OCI-LY1 (cell line): ENCODE results near the gene SPRR2F.

Experiments used
- H2AFZ ChIP-seq: fragments of 200-600 bp; sonication (generic), shearing (Covaris generic); 2 replicates; pipeline ENCODE4 v1.6.0; 2014; ENCODE audit warnings: antibody characterized with exemption, mild to moderate bottlenecking, low read length
- H3F3A ChIP-seq: fragments of 200-600 bp; sonication (generic), shearing (Covaris generic); 2 replicates; pipeline ENCODE4 v1.6.0; 2014; ENCODE audit warnings: mild to moderate bottlenecking, antibody characterized with exemption, low read length, moderate library complexity; ENCODE audit not compliant: insufficient read depth
- H3K27ac ChIP-seq: fragments of 200-600 bp; sonication (generic); 2 replicates; pipeline ENCODE4 v1.5.1; 2014; ENCODE audit warnings: low read length, mixed run types, mild to moderate bottlenecking, low read depth; ENCODE audit not compliant: poor library complexity, severe bottlenecking
- H3K27me3 ChIP-seq: fragments of 200-600 bp; sonication (generic); 2 replicates; pipeline ENCODE4 v1.6.0; 2014; ENCODE audit warnings: antibody characterized with exemption, mild to moderate bottlenecking, low read length, moderate library complexity; ENCODE audit not compliant: insufficient read depth
- H3K36me3 ChIP-seq: fragments of 200-600 bp; sonication (generic); 2 replicates; pipeline ENCODE4 v1.6.1; 2014; ENCODE audit warnings: mild to moderate bottlenecking, antibody characterized with exemption, low read length, moderate library complexity, mixed read lengths; ENCODE audit not compliant: insufficient read depth
- H3K4me1 ChIP-seq: fragments of 200-600 bp; sonication (generic); 2 replicates; pipeline ENCODE4 v1.5.1; 2014; ENCODE audit warnings: mild to moderate bottlenecking, low read length, moderate library complexity; ENCODE audit not compliant: insufficient read depth, severe bottlenecking
- H3K4me2 ChIP-seq: fragments of 200-600 bp; sonication (generic), shearing (Covaris generic); 2 replicates; pipeline ENCODE4 v1.6.1; 2014; ENCODE audit warnings: low read length
- H3K4me3 ChIP-seq: fragments of 200-600 bp; sonication (generic); 2 replicates; pipeline ENCODE4 v1.5.1; 2014; ENCODE audit warnings: low read length, low read depth, mild to moderate bottlenecking, mixed read lengths; ENCODE audit not compliant: poor library complexity, severe bottlenecking
- H3K79me2 ChIP-seq: fragments of 200-600 bp; shearing (Covaris generic); 2 replicates; pipeline ENCODE4 v1.6.1; 2016; ENCODE audit warnings: mixed run types, low read length, mixed read lengths; ENCODE audit not compliant: insufficient read depth
- H3K9ac ChIP-seq: fragments of 200-600 bp; sonication (generic), shearing (Covaris generic); 2 replicates; pipeline ENCODE4 v1.6.1; 2014; ENCODE audit warnings: mild to moderate bottlenecking, low read length, mixed read lengths
- H3K9me2 ChIP-seq: fragments of 200-600 bp; sonication (generic), shearing (Covaris generic); 2 replicates; pipeline ENCODE4 v1.6.1; 2014; ENCODE audit warnings: low read depth, mild to moderate bottlenecking, low read length, mixed read lengths
- H3K9me3 ChIP-seq: fragments of 200-600 bp; shearing (Covaris generic); 2 replicates; pipeline ENCODE4 v1.6.1; 2014; ENCODE audit warnings: low read length, mixed read lengths
- H4K20me1 ChIP-seq: fragments of 200-600 bp; sonication (generic), shearing (Covaris generic); 2 replicates; pipeline ENCODE4 v1.6.0; 2016; ENCODE audit warnings: mild to moderate bottlenecking, low read length; ENCODE audit not compliant: insufficient read depth
- EZH2 ChIP-seq: fragments of 200-600 bp; sonication (generic), shearing (Covaris generic); IDR thresholded peaks from 2 replicates; pipeline ENCODE4 v1.8.0; 2017; ENCODE audit warnings: borderline replicate concordance, mixed run types, mild to moderate bottlenecking, antibody characterized with exemption, low read length, moderate library complexity, mixed read lengths
- TF ChIP-seq, protein P1 (sequence below): fragments of 200-600 bp; sonication (generic), shearing (Covaris generic); IDR thresholded peaks from 2 replicates; pipeline ENCODE4 v1.5.1; 2017; ENCODE audit warnings: mild to moderate bottlenecking, antibody characterized with exemption, low read length, moderate library complexity, mixed read lengths

SPRR2F gene

GRCh38 chr1:153087652-153088051 lies 25.7 kb downstream of the SPRR2F start:
- no peak for TF ChIP-seq EZH2
- TF ChIP-seq, protein P1, sequence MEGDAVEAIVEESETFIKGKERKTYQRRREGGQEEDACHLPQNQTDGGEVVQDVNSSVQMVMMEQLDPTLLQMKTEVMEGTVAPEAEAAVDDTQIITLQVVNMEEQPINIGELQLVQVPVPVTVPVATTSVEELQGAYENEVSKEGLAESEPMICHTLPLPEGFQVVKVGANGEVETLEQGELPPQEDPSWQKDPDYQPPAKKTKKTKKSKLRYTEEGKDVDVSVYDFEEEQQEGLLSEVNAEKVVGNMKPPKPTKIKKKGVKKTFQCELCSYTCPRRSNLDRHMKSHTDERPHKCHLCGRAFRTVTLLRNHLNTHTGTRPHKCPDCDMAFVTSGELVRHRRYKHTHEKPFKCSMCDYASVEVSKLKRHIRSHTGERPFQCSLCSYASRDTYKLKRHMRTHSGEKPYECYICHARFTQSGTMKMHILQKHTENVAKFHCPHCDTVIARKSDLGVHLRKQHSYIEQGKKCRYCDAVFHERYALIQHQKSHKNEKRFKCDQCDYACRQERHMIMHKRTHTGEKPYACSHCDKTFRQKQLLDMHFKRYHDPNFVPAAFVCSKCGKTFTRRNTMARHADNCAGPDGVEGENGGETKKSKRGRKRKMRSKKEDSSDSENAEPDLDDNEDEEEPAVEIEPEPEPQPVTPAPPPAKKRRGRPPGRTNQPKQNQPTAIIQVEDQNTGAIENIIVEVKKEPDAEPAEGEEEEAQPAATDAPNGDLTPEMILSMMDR: no peak
- no peaks in the 10 kb centered on the region for H3K9me2 ChIP-seq
- no peak overlapping the region for H3K4me3 ChIP-seq
- no peak overlapping the region for H2AFZ ChIP-seq
- no peaks in the 10 kb centered on the region for H3K36me3 ChIP-seq
- H3K79me2 ChIP-seq: no peaks in the 10 kb centered on the region
- H4K20me1 ChIP-seq: no peaks in the 10 kb centered on the region
- H3K9me3 ChIP-seq: no peaks in the 10 kb centered on the region
- no peaks in the 10 kb centered on the region for H3K4me1 ChIP-seq
- no peak overlapping the region for H3K9ac ChIP-seq
- no peak overlapping the region for H3K4me2 ChIP-seq
- no peak overlapping the region for H3K27ac ChIP-seq
- H3F3A ChIP-seq: no peaks in the 10 kb centered on the region
- H3K27me3 ChIP-seq: no peaks in the 10 kb centered on the region

DNA sequence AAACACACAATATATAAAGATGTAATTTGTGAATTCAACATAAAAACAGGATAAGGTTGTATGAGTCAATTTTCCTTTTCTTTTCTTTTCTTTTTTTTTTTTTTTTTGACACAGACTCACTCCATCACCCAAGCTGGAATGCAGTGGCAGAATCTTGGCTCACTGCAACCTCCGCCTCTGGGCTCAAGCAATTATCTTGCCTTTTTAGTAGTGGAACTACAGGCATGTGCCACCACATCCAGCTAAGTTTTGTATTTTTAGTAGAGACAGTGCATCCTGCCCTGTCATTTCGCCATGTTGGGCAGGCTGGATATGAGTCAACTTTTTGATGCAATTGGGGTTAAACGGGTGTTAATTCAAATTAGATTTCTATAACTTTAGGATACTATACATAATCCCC lies 31.6 kb downstream of the SPRR2F start:
- Histone ChIP-seq H4K20me1 (no peaks in the 10 kb centered on the region), H3K4me2 (no peak overlapping the region), H3K9ac (no peak overlapping the region)

GRCh38 chr1:153072806-153073726 lies 40.2 kb downstream of the SPRR2F start:
- H3K9ac ChIP-seq: no peak overlapping the region
- no peaks in the 10 kb centered on the region for H3F3A ChIP-seq
- H3K79me2 ChIP-seq: no peaks in the 10 kb centered on the region
- no peaks in the 10 kb centered on the region for H3K4me1 ChIP-seq
- no peaks in the 10 kb centered on the region for H3K27me3 ChIP-seq
- H3K4me2 ChIP-seq: no peak overlapping the region
- TF ChIP-seq, protein P1: no peak
- TF ChIP-seq EZH2: no peak
- H3K9me3 ChIP-seq: no peaks in the 10 kb centered on the region
- no peaks in the 10 kb centered on the region for H3K9me2 ChIP-seq
- no peaks in the 10 kb centered on the region for H4K20me1 ChIP-seq
- no peak overlapping the region for H3K27ac ChIP-seq
- no peak overlapping the region for H3K4me3 ChIP-seq
- no peak overlapping the region for H2AFZ ChIP-seq
- H3K36me3 ChIP-seq: no peaks in the 10 kb centered on the region

More for the DNA sequence above, 31.6 kb downstream of the SPRR2F start:
- Histone ChIP-seq H3K79me2 (no peaks in the 10 kb centered on the region), H3K27me3 (no peaks in the 10 kb centered on the region), H3K9me2 (no peaks in the 10 kb centered on the region), H3K27ac (no peak overlapping the region), H3K36me3 (no peaks in the 10 kb centered on the region), H2AFZ (no peak overlapping the region), H3F3A (no peaks in the 10 kb centered on the region), H3K4me3 (no peak overlapping the region), H3K4me1 (no peaks in the 10 kb centered on the region), H3K9me3 (no peaks in the 10 kb centered on the region)
- TF ChIP-seq, protein P1: no peak
- no peak for TF ChIP-seq EZH2
